Pulmonary artery endothelial cell (primary cell): ENCODE data around the gene ZNF112. TPM values are rescaled to one million over a fixed set of nuclear protein-coding genes. Genes with fewer than 3 reads are reported as not detected.
"Not testable (repeated sequence)": the region's sequence is repeated elsewhere in the genome, so short reads cannot be mapped to it uniquely, and the experiment has no call there.

Experiments
- DNase-seq: peaks from one replicate; pipeline ENCODE4 v3.0.0-alpha.2; 2011; ENCODE audit warnings: low read depth, low spot score
- total RNA-seq: library from RNA; depleted of rRNA; stranded (reverse); fragments of >200 nt; gene quantifications from 2 replicates; pipeline ENCODE4 v1.2.3, GENCODE V29; 2014

The ZNF112 gene
- 6.7 and 9.1 TPM in 2 replicates for total RNA-seq

GRCh38 chr19:44356383-44357111 is at the start of gene ZNF112:
Gene ZNF112, minus strand, starts transcription at chr19:44356680. Its CDS starts 16,141 bp downstream, at chr19:44340539.
- DNase-seq: peak; percentile 67

GRCh38 chr19:44401139-44402115 is 44.9 kb upstream of the ZNF112 start, which contains the start of gene ZNF285:
Gene ZNF285, minus strand, starts transcription at chr19:44401608. Its CDS starts 4,395 bp downstream, at chr19:44397213.
- peak; percentile 88 for DNase-seq

GRCh38 chr19:44389268-44389667 is 32.8 kb upstream of the ZNF112 start:
- DNase-seq: not testable (repeated sequence)

GRCh38 chr19:44374789-44375188 is 18.3 kb upstream of the ZNF112 start:
- no peak for DNase-seq

- no peak for DNase-seq
Observed at GRCh38 chr19:44371815-44372480, 15.5 kb upstream of the ZNF112 start.

GRCh38 chr19:44367024-44367423 is 10.5 kb upstream of the ZNF112 start:
- DNase-seq: no peak

- DNase-seq: no peak
Observed at GRCh38 chr19:44346556-44346955, 9.9 kb downstream of the ZNF112 start.

GRCh38 chr19:44345959-44346358 is 10.5 kb downstream of the ZNF112 start:
- DNase-seq: no peak

GRCh38 chr19:44344255-44344654 is 12.2 kb downstream of the ZNF112 start:
- no peak for DNase-seq

- DNase-seq: no peak
Observed at GRCh38 chr19:44341794-44342193, 14.7 kb downstream of the ZNF112 start.

GRCh38 chr19:44334639-44335038 is 21.8 kb downstream of the ZNF112 start:
- not testable (repeated sequence) for DNase-seq

GRCh38 chr19:44332145-44332544 is 24.3 kb downstream of the ZNF112 start:
- DNase-seq: no peak

- DNase-seq: no peak
Observed at GRCh38 chr19:44315883-44316282, 40.6 kb downstream of the ZNF112 start.

- DNase-seq: no peak
Observed at GRCh38 chr19:44313231-44313630, 43.2 kb downstream of the ZNF112 start.

GRCh38 chr19:44308011-44308410 is 48.5 kb downstream of the ZNF112 start:
- DNase-seq: no peak

GRCh38 chr19:44306283-44306682 is 50.2 kb downstream of the ZNF112 start:
- no peak for DNase-seq

- no peak for DNase-seq
Observed at GRCh38 chr19:44305457-44305856, 51.0 kb downstream of the ZNF112 start.

- peak; percentile 90 for DNase-seq
Observed at GRCh38 chr19:44304659-44305193, 51.8 kb downstream of the ZNF112 start, which contains the start of gene ZNF235. Gene ZNF235, minus strand, starts transcription at chr19:44305025. Its CDS starts 1,621 bp downstream, at chr19:44303404.

GRCh38 chr19:44303976-44304568 is 52.4 kb downstream of the ZNF112 start:
- DNase-seq: no peak

GRCh38 chr19:44303320-44303719 is 53.2 kb downstream of the ZNF112 start:
- no peak for DNase-seq

GRCh38 chr19:44284968-44285367 is 71.5 kb downstream of the ZNF112 start:
- DNase-seq: no peak
